NCI-H146 treated with DMSO at 0.1 percent for 48 hours (cell line): ENCODE results near the gene POLR2B.

Source experiments
- DNase-seq: peaks from one replicate; lab custom pipeline; 2025; ENCODE audit not compliant: unreplicated experiment; lab: John Stamatoyannopoulos, UW

Gene POLR2B

GRCh38 chr4:57078685-57079521, 100.2 kb downstream of the POLR2B start:
- DNase-seq: peak; percentile 51
